IgD-negative memory B cell (primary cell): ENCODE measurements around the gene CELF1. TPM values are rescaled to one million over a fixed set of nuclear protein-coding genes. Genes with fewer than 3 reads are reported as not detected.

ENCODE experiments used
- H3K27ac Mint-ChIP-seq, 3 donors: one replicate each; pipeline ENCODE4 v1.8.0; 2020 to 2022; ENCODE audit warnings: mild to moderate bottlenecking in 3 of 3, mixed read lengths in 3 of 3, moderate library complexity in 1 of 3
- H3K27me3 Mint-ChIP-seq: one replicate; pipeline ENCODE4 v1.8.0; 2021; ENCODE audit warnings: mixed read lengths
- H3K36me3 Mint-ChIP-seq: one replicate; pipeline ENCODE4 v1.8.0; 2020; ENCODE audit warnings: mild to moderate bottlenecking, mixed read lengths
- H3K4me1 Mint-ChIP-seq, 3 donors: one replicate each; pipeline ENCODE4 v1.8.0; 2020 to 2022; ENCODE audit warnings: mixed read lengths in 3 of 3, mild to moderate bottlenecking in 1 of 3
- H3K4me3 Mint-ChIP-seq, 4 donors: one replicate each; pipeline ENCODE4 v1.8.0; 2020 to 2022; ENCODE audit warnings: mild to moderate bottlenecking in 4 of 4, mixed read lengths in 4 of 4, moderate library complexity in 3 of 4
- H3K9me3 Mint-ChIP-seq, 3 donors: one replicate each; pipeline ENCODE4 v1.8.0; 2020 to 2021; ENCODE audit warnings: mixed read lengths in 3 of 3, mild to moderate bottlenecking in 1 of 3
- polyA plus RNA-seq: library from polyadenylated mRNA; unstranded; fragments of 300-500 nt; fragmentation: Illumina TruSeq; gene quantifications from one replicate; pipeline ENCODE4 v1.2.3, GENCODE V29; 2021

CELF1 gene
- polyA plus RNA-seq, 1 donor from 2014 or later = 78.6 TPM

DNA sequence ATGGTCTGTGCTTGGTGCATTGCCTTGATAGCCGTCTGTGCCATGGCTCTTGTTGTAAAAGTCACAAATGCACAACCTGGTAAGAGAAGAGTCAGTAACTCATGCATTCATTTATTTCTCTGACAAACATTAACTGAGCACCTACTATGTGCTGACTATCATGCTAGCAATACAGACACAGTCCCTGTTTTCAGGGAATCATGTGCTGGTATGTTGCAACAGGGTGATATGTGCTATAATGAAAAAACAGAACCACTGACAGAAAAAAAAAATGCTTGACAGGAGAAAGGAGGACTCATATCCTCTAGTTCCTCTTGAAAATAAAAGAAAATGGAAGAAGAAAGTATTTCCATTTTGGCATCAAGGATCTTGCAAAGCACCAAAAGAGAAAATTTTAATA is 69.5 kb downstream of the CELF1 start:
- no peaks in the 10 kb centered on the region for H3K9me3 Mint-ChIP-seq
- no peak overlapping the region for H3K27ac Mint-ChIP-seq
- H3K36me3 Mint-ChIP-seq = peaks cover 11% of the 10 kb centered on the region

DNA sequence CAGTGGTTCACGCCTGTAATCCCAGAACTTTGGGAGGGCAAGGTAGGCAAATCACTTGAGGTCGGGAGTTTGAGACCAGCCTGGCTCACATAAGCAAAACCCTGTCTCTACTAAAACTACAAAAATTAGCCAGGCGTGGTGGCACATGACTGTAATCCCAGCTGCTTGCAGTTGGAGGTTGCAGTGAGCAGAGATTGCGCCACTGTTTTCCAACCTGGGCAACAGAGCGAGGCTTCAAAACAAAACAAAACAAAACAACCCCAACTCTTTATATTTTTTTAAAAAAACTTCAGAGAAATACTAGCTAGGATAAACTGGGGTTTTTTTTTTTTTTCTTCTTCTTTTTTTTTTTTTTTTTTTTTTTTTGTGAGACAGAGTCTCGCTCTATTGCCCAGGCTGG is 72.2 kb downstream of the CELF1 start:
- Mint-ChIP-seq H3K27me3 (no peaks in the 10 kb centered on the region), H3K4me1 (no peaks in the 10 kb centered on the region), H3K9me3 (no peaks in the 10 kb centered on the region), H3K27ac (no peak overlapping the region), H3K4me3 (no peak overlapping the region), H3K36me3 (peaks cover 16% of the 10 kb centered on the region)

More for the DNA sequence above, 69.5 kb downstream of the CELF1 start:
- no peaks in the 10 kb centered on the region for H3K27me3 Mint-ChIP-seq
- no peaks in the 10 kb centered on the region for H3K4me1 Mint-ChIP-seq
- peak overlapping the region in 1 of 4 donors; percentile 36 for H3K4me3 Mint-ChIP-seq

DNA sequence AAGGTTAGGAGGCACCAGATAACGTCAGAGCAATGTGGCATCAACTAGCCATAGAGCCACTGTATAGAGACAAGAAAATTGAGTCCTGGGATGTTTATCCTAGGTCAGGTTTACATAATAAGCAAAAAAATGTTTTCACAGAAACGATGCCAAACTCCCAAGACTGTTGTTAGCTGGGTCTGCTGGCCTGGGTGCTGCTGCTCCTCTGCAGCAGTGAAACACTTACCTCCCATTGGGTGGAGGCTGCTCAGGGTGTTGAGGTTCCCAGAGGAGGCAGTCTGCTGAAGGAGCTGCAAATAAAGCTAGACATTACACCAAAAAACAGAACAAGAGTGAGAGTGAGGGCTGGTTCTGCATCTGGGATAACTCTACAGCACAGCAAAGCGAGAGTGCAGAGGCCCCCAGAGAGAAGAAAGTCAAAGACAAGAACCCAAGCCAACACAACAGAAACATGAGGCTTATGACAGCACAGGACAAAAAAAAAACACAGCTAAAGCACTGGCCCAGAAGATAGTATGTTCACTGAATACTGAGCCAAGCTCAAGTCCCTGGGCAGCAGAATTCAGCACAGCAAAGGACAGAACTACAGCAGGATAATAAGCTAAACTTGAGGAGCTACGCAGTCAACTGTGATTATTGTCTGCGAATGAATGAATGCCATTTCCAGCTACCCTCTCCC is 74.1 kb downstream of the CELF1 start:
- H3K27ac Mint-ChIP-seq = peak overlapping the region in 1 of 3 donors; percentile 45
- no peaks in the 10 kb centered on the region for H3K9me3 Mint-ChIP-seq
- H3K27me3 Mint-ChIP-seq = no peaks in the 10 kb centered on the region
- H3K36me3 Mint-ChIP-seq = peaks cover 16% of the 10 kb centered on the region
- no peak overlapping the region for H3K4me3 Mint-ChIP-seq
- H3K4me1 Mint-ChIP-seq = no peaks in the 10 kb centered on the region

DNA sequence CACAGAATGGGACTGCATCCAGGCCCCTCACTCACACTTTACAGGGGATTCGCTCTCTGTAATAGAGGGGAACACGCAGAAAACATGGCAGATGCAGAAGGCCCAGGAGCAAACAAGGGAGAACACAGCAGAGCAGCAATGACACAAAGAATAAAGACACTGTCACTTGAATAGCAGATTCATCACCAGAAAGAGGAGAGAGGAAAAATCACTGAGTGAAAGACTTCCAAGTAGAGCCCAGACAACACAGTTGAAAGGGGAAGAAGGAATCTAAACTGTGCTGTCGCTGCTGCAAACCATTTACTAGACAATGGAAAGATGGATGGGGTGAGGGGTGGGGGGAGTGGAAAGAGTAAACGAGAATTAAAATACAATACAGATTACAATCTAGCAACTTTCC is 75.2 kb downstream of the CELF1 start:
- Mint-ChIP-seq H3K4me1 (peaks cover 0 to 2% (median 0%) of the 10 kb centered on the region in 3 donors), H3K9me3 (no peaks in the 10 kb centered on the region), H3K27me3 (no peaks in the 10 kb centered on the region), H3K27ac (no peak overlapping the region), H3K36me3 (peaks cover 16% of the 10 kb centered on the region), H3K4me3 (no peak overlapping the region)

DNA sequence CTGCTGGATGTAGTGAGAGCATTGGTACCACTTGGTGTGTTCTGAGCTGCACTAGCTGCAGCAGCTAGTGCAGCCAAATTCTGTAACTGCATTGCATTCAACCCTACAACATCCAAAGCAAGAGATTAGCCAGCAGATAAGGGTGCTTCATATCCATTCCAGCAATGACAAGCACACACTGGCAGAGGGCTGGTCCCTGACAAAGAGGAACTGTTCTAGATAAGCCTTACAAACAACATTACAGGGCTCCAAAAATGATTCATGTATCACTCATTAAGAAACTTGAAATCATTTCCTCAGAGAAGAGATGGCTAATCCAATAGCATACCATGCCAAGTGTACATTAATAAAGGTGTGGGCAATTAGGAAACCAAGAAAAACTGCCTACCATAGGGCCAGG is 75.6 kb downstream of the CELF1 start:
- Mint-ChIP-seq H3K27me3 (no peaks in the 10 kb centered on the region), H3K27ac (no peak overlapping the region), H3K9me3 (no peaks in the 10 kb centered on the region), H3K4me3 (no peak overlapping the region), H3K36me3 (peaks cover 16% of the 10 kb centered on the region), H3K4me1 (peaks cover 0 to 2% (median 0%) of the 10 kb centered on the region in 3 donors)

DNA sequence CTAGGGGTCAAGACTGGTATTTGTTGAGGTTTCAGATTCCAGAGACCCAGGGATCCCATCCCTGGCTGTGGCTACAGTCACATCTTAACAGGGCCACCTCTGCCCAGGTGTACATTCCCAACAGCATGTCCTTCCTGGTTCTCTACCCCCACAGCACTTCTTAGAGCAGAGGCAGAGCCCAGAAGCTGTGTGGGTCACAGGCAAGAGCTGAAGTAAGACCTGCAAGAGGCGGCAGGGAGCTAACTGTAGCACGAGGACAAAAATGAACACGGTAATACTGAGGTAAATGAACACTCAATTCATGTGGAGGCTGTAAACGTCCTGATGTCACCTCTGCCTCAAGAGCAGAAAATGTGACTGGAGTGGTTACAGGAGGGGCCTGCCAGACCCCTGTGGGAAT is 82.3 kb downstream of the CELF1 start:
- Mint-ChIP-seq H3K9me3 (no peaks in the 10 kb centered on the region), H3K4me3 (no peak overlapping the region), H3K36me3 (peaks cover 3% of the 10 kb centered on the region), H3K27ac (peak overlapping the region in 1 of 3 donors; percentile 69), H3K27me3 (no peaks in the 10 kb centered on the region), H3K4me1 (peaks cover 0 to 2% (median 0%) of the 10 kb centered on the region in 3 donors)

DNA sequence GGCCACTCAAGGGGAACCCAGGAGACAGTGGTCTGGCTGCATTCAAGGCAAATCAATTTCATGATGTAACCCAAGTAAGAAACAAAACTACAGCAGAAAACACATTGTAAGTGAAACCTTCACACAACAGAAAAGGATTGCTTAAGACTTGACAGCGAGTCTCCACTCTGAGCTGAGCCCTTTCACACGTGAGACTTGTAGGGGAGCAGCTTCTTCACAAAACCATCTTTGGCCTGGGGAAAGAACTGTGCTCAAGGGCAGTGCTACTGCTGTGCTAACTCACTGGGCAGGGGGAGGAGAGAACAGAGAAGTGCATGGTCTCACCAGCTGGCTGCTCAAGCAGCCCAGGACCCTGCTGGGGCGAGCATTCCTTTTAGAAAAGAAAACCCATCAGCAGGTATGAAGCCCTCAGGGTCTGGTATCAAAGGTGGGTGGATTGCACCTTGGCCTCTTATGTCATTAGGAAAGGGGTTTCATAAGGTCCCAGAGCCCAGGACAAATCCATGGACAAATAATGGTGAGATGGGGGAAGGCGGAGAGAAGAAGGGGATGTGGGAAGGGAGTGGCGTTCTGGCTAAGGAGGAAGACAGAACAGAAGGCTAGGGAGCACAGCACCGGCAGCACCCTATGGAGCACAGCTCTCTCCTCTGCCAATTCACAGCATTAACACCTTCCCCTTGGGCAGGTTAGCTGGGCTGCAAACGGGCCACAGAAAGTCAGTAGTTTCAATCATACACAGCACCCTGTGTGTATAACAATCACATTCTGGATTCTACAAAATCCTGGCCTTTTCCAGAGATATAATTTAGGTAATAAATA is 83.4 kb downstream of the CELF1 start:
- Mint-ChIP-seq H3K27me3 (no peaks in the 10 kb centered on the region), H3K4me3 (no peak overlapping the region), H3K36me3 (peaks cover 3% of the 10 kb centered on the region), H3K4me1 (peaks cover 0 to 3% (median 2%) of the 10 kb centered on the region in 3 donors), H3K27ac (peak overlapping the region in 2 of 3 donors; percentile 14 to 32), H3K9me3 (no peaks in the 10 kb centered on the region)

DNA sequence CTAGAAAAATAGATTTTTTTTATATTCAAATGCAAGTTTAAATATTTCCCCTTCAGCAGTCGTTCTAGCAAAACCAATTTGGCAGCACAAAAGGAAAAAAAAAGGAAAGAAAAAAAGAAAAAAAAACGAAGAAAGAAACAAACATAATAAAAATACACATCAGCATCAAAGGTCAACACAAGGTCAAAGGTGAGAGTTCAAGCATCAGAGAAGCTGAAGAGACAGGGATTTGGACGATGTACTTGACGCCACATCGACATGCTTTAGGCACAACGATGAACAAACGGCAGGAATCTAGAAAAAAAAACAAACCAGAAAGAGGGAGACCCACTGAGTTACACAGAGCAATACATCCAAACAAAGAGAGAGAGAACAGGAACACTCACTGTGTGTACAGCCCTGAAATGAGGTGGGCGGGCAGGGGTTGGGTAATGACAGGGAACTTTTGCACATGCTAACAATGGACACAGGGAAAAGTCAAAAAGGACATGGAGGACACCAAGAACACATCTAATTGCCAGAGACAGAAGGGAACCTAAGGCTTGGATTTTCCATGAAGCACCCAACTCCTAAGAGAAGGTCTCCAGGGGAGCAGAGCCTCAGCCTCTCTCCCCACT is 84.2 kb downstream of the CELF1 start:
- H3K36me3 Mint-ChIP-seq = peaks cover 3% of the 10 kb centered on the region
- H3K4me1 Mint-ChIP-seq = peaks cover 0 to 3% (median 2%) of the 10 kb centered on the region in 3 donors
- no peaks in the 10 kb centered on the region for H3K27me3 Mint-ChIP-seq
- H3K9me3 Mint-ChIP-seq = no peaks in the 10 kb centered on the region
- H3K27ac Mint-ChIP-seq = peak overlapping the region in 1 of 3 donors; percentile 14
- H3K4me3 Mint-ChIP-seq = no peak overlapping the region

DNA sequence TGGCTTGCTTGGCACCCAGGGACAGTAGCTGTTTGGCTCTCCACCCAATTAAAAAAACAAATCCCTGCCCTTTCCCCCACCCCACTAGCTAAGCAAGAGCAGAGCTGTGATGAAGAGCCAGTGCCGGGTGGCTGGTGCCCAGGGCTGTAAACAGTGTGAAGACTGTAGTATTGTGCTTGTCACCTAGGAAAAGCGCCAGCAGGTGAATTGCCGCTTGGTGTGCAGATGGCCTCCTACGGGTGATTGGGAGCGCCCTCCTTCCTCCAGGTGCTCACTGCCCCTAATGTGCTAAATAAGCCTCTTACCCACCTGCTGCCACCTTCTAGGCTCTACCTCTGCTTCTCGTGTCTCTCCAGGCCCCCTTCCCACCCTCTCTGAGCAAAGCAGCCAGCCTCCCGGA is 85.6 kb downstream of the CELF1 start:
- peak overlapping the region in 1 of 3 donors; percentile 32 for H3K27ac Mint-ChIP-seq

DNA sequence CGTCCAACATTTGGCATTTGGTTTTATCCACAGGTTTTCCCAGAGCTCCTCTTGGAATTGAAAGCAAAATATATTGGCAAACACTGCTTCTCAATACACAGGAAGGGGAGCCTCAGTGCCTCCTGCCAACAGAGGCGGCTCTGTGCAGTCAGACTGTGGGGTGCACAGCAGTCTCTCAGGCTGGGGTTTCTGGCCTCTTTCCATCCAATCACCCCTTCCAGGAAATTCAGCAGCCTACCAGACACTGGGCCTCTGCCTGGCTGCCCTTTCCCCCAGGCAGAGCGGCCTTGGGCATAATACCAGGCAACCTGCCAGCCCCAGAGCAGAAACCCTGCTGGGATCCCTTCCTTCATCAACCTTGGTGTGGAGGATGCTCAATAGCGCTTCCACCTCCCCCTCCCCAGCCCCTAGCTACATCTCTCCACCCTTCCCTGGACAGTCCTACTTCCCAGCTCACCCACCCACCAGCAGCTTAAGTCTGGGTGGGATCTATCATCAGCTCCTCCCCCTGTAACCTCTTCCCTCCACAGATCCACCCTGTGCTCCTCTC is 86.2 kb downstream of the CELF1 start:
- Mint-ChIP-seq H3K27ac (peak overlapping the region in 1 of 3 donors; percentile 32), H3K4me3 (no peak overlapping the region), H3K36me3 (peaks cover 5% of the 10 kb centered on the region)

More for the DNA sequence above, 85.6 kb downstream of the CELF1 start:
- Mint-ChIP-seq H3K4me1 (peaks cover 0 to 3% (median 0%) of the 10 kb centered on the region in 3 donors), H3K36me3 (peaks cover 3% of the 10 kb centered on the region), H3K4me3 (no peak overlapping the region), H3K27me3 (no peaks in the 10 kb centered on the region), H3K9me3 (no peaks in the 10 kb centered on the region)

DNA sequence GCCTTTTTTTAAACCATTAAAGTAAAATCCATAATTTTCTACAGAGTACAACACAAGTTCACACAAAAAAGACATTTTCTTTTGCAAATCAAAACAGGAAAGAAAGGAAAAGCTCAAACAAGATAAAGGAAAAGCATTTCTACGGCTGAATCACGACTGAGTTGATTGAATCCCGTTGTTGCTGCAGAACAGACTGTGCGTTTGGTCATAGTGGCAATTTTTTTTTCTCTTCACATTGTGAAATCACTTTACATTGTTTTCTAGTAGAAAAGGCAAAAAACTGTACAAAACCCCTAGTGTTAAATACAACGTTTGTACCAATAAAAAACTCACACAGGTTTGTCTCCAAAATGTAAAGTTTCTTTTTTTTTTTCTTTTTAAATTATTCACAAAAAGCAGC is 86.7 kb downstream of the CELF1 start:
- Mint-ChIP-seq H3K4me1 (peaks cover 0 to 3% (median 3%) of the 10 kb centered on the region in 3 donors), H3K27me3 (no peaks in the 10 kb centered on the region), H3K36me3 (peaks cover 5% of the 10 kb centered on the region)

More for the DNA sequence above, 86.2 kb downstream of the CELF1 start:
- H3K27me3 Mint-ChIP-seq = no peaks in the 10 kb centered on the region
- H3K9me3 Mint-ChIP-seq = no peaks in the 10 kb centered on the region
- peaks cover 0 to 3% (median 3%) of the 10 kb centered on the region in 3 donors for H3K4me1 Mint-ChIP-seq

DNA sequence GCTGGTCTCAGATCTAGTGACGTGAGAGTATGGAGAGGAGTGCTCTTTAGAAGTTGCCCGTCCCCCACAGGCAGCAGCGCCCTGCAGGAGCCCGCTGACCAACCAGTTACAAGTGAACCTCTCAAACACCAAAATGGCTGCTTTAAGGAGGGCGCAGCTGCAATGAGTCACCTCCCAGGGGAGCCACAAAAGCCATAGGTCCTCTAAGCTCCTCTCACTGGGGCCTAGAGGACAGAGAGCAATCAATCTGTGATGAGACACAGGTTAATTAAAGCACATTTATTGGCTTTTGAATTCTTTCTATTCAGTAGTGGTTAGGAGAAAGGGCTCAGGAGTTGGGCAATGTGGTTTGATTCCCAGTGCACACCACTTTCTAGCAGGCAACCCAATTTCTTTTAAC is 88.4 kb downstream of the CELF1 start:
- H3K9me3 Mint-ChIP-seq = no peaks in the 10 kb centered on the region
- no peak overlapping the region for H3K27ac Mint-ChIP-seq
- H3K4me3 Mint-ChIP-seq = no peak overlapping the region
- H3K36me3 Mint-ChIP-seq = peaks cover 5% of the 10 kb centered on the region
- no peaks in the 10 kb centered on the region for H3K27me3 Mint-ChIP-seq
- peaks cover 0 to 3% (median 3%) of the 10 kb centered on the region in 3 donors for H3K4me1 Mint-ChIP-seq

More for the DNA sequence above, 86.7 kb downstream of the CELF1 start:
- Mint-ChIP-seq H3K4me3 (no peak overlapping the region), H3K27ac (no peak overlapping the region), H3K9me3 (no peaks in the 10 kb centered on the region)

DNA sequence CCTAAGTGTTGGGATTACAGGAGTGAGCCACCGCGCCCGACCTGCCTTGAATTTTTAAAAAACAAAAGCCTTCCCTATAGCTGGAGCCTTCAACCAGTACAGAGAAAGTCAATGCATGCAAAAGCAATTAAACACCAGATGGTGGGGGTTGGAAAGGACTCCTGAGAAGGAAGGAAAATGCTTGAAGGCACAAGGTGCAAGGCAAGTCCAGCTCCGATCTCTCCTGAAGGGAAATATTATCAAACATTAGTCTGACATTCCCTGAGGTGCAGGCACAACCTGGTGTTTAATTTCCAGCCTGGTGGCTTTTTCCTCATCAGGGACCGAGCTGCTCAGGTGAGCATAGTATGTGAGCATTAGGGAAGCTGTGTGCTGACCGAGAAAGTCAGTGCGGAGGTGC is 91.1 kb downstream of the CELF1 start:
- Mint-ChIP-seq H3K36me3 (peaks cover 2% of the 10 kb centered on the region), H3K27ac (no peak overlapping the region), H3K9me3 (no peaks in the 10 kb centered on the region), H3K27me3 (no peaks in the 10 kb centered on the region), H3K4me1 (peaks cover 0 to 3% (median 3%) of the 10 kb centered on the region in 3 donors), H3K4me3 (no peak overlapping the region)

DNA sequence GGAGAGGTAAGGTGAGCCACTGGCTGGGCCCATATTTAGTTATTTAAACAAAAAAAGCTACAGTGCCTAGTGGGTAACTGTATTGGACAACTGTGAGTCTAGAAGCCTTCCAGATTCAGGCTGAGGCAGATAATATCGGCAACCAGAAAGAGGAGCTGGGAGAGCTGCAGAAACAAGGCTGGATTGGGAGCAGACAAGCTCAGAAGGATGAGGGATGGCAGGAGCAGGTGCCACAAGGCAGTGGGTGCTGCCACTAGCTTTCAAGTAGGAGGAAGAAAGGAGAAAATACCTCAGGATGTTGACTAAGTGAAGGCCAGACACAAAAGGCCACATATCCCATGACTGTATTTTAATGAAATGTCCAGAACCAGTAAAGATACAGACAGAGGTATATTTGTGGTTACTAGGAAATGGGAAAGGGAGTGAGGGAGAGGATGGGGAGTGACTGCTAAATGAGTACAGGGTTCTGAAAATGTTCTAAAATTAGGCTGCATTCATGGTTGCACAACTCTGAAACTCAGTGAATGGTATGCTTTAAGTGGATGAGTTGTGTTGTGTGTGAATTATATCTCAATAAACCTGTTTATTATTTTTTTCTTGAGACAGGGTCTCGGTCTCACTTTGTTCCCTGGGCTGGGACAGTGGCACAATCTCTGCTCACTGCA is 92.2 kb downstream of the CELF1 start:
- H3K4me1 Mint-ChIP-seq = peaks cover 0 to 3% (median 3%) of the 10 kb centered on the region in 3 donors
- no peak overlapping the region for H3K4me3 Mint-ChIP-seq
- H3K27ac Mint-ChIP-seq = peak overlapping the region in 2 of 3 donors; percentile 57 to 73
- no peaks in the 10 kb centered on the region for H3K9me3 Mint-ChIP-seq
- H3K36me3 Mint-ChIP-seq = peaks cover 2% of the 10 kb centered on the region
- no peaks in the 10 kb centered on the region for H3K27me3 Mint-ChIP-seq
